ENCODE data around the gene IL1A.

- no peak for TF ChIP-seq CTCF (IDR thresholded peaks at IDR 0.05 in 8 of 11, conservative IDR thresholded peaks at IDR 0.05 in 3 of 11)
- no peak for TF ChIP-seq POLR2AphosphoS5 (IDR thresholded peaks at IDR 0.05)
Observed at GRCh38 chr2:112731479-112731878, 52.8 kb downstream of the IL1A start.
